GM12865 (cell line): ENCODE data around the gene RAP1B.

Experiments used
- DNase-seq: peaks from one replicate; pipeline ENCODE4 v3.0.0; 2010; ENCODE audit warnings: low read depth
- H3K4me3 ChIP-seq: 2 replicates; pipeline ENCODE4 v1.5.1; 2011; ENCODE audit warnings: mild to moderate bottlenecking, low read depth, low read length, control low read depth
- TF ChIP-seq, protein P1 (sequence below): IDR thresholded peaks from 2 replicates; pipeline ENCODE4 v1.5.1; 2011; ENCODE audit warnings: low read length, control low read depth, low read depth, inconsistent platforms; ENCODE audit not compliant: insufficient read depth; ENCODE audit errors: missing control alignments

The RAP1B gene

DNA sequence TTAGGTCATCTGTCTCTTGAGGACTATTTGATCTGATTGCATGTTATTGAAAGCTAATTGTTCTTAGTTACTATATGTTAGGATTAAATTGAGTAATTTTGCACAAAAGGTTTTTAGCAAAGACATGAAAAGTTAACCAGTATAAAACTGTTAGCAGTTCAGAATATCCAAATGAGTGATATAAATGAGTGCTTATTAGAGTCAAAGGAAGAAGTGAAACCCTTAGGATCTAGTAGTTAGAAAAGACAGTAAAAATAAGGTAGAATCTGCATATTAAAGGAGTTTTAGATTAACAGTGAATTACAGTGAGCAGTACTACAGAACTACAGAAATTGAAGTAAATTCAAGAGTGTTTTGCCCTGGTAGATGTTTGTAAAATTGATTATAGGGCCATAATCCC, 12.4 kb downstream of the RAP1B start:
- no peak overlapping the region for H3K4me3 ChIP-seq
- TF ChIP-seq, protein P1, sequence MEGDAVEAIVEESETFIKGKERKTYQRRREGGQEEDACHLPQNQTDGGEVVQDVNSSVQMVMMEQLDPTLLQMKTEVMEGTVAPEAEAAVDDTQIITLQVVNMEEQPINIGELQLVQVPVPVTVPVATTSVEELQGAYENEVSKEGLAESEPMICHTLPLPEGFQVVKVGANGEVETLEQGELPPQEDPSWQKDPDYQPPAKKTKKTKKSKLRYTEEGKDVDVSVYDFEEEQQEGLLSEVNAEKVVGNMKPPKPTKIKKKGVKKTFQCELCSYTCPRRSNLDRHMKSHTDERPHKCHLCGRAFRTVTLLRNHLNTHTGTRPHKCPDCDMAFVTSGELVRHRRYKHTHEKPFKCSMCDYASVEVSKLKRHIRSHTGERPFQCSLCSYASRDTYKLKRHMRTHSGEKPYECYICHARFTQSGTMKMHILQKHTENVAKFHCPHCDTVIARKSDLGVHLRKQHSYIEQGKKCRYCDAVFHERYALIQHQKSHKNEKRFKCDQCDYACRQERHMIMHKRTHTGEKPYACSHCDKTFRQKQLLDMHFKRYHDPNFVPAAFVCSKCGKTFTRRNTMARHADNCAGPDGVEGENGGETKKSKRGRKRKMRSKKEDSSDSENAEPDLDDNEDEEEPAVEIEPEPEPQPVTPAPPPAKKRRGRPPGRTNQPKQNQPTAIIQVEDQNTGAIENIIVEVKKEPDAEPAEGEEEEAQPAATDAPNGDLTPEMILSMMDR, result no peak

DNA sequence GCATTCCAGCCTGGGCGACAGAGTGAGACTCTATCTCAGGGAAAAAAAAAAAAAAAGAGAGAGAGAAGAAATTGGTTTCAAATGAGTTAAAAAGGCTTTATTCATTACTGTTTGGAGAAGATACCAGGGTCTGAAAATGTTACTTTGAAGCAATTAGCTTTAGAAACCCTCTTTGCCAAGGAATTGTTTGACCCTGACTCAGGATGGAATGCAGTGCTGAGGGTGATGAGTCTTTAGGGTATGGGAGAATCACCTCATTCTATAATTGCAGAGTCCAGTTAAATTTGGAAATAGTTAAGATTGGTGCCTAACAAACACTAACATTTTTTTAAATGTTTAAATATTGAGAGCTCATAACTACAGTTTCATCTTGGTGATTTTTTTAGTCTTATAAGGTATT, 13.3 kb downstream of the RAP1B start:
- DNase-seq, result no peak
- TF ChIP-seq, protein P1, result no peak

More for the DNA sequence above, 12.4 kb downstream of the RAP1B start:
- DNase-seq, result no peak

DNA sequence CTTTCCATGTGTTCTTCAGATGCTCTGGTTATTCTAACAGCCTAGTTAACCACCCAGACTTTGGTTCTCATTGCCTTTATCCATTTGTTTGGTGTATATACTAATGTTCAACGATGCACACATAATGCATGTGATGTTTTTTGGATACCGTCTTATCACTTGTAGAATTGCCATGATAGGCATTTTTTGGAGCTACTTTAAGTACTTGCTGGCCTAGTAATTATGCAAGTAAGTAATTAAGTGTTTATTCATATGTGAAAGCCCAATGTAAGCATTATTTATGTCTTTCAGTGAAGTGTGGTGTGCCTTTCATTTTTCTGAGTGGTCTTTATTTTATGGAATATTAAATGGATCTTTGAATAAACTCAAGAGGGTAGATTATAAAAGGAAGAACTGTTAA, 14.2 kb downstream of the RAP1B start:
- TF ChIP-seq, protein P1, result no peak
- no peak overlapping the region for H3K4me3 ChIP-seq
- no peak for DNase-seq

More for the DNA sequence above, 13.3 kb downstream of the RAP1B start:
- no peak overlapping the region for H3K4me3 ChIP-seq

DNA sequence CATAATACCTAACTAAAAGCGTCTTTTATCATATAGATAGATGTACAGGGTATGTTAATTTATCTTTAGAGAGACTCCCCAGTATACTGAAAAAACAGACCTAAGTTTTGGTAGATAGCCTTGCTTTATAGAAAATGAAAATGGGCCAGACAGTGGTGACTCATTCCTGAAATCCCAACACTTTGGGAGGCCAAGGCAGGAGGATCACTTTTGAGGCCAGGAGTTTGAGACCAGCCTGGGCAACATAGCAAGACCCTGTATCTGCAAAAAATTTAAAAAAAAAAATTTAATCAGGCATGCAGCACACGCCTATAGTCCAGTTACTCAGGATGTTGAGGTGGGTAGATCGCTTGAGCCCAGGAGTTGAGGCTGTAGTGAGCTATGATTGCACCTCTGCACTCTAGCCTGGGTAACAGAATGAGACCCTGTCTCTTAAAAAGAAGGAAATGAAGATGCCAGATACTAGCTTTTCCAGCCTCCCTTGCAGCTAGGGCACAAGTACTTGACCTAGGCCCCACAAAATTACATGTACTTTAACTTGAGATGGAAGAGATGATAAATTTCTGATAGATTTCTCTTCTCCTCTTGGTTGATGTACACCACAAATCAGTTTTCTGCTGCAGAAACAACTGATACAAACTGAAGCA, 17.1 kb downstream of the RAP1B start:
- TF ChIP-seq, protein P1, result no peak
- DNase-seq, result no peak

DNA sequence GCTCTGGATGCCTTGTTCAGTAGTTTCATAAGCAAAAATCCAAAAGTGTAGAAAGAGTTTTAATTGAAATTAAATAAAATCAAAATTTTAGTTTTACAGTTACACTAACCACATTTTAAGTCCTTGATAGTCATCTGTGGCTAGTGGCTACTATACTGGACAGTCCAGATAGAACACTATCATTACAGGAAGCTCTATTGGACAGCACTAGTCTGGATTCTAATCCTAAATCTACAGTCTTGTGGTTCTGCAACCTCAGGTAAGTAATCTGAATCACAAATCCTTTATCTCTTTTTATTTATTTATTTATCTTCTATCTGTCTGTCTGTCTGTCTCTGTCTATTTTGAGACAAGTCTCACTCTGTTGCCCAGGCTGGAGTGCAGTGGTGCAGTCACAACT, 18.0 kb downstream of the RAP1B start:
- H3K4me3 ChIP-seq, result no peak overlapping the region
- TF ChIP-seq, protein P1, result no peak
- no peak for DNase-seq

More for the DNA sequence above, 17.1 kb downstream of the RAP1B start:
- no peak overlapping the region for H3K4me3 ChIP-seq

DNA sequence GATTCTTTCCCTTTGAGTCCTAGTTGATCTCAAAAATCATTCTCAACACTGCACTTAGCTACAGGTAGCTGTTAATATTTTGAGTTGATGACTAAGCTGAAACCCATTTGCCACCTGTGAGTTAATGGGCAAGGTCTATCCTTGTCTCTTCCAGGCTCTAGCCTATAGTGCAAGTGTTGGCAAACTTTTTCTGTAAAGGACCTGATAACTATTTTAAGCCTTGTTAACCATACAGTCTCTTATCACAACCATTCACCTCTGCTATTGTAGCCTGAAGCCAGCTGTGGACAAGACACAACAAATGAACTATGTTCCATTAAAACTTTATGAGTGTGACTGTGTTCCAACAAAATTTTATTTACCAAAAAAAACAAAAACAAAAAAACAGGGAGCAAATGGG, 19.4 kb downstream of the RAP1B start:
- TF ChIP-seq, protein P1, result no peak
- no peak for DNase-seq
- no peak overlapping the region for H3K4me3 ChIP-seq

DNA sequence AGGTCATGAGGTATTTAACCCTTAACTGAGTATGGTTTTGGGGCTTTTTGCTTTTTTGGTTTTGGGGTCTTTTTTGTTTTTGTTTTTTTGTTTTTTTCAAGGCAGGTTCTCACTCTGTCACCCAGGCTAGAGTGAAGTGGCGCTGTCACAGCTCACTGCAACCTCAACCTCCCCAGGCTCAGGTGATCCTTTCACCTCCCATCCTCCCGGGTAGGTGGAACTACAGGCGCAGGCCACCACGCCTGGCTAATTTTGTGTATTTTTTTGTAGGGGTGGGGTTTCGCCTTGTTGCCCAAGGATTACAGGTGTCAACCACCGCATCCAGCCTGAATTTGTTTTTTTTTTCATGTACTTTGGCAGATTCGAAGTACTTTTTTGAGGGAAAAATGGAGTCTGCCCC, 19.9 kb downstream of the RAP1B start:
- TF ChIP-seq, protein P1, result no peak
- H3K4me3 ChIP-seq, result no peak overlapping the region
- DNase-seq, result no peak
